KOPT-K1 (cell line): ENCODE data around the gene ARMC9.

ENCODE experiments used
- H3K27ac ChIP-seq: fragments of 200-600 bp; sonication (generic); 2 replicates; pipeline ENCODE4 v1.5.1; 2016; ENCODE audit warnings: antibody characterized with exemption, mild to moderate bottlenecking, low read depth, low read length; ENCODE audit not compliant: poor library complexity, severe bottlenecking
- H3K36me3 ChIP-seq: fragments of 200-600 bp; sonication (generic); 2 replicates; pipeline ENCODE4 v1.5.1; 2017; ENCODE audit warnings: antibody characterized with exemption, mild to moderate bottlenecking, low read length, moderate library complexity; ENCODE audit not compliant: insufficient read depth
- H3K9me3 ChIP-seq: fragments of 200-600 bp; sonication (generic); 2 replicates; pipeline ENCODE4 v1.5.1; 2017; ENCODE audit warnings: antibody characterized with exemption, low read length, mild to moderate bottlenecking; ENCODE audit not compliant: insufficient read depth, poor library complexity, severe bottlenecking

Gene ARMC9

GRCh38 chr2:231334981-231335380, 136.6 kb downstream of the ARMC9 start:
- no peaks in the 10 kb centered on the region for H3K9me3 ChIP-seq
- H3K27ac ChIP-seq = no peak overlapping the region
- H3K36me3 ChIP-seq = no peaks in the 10 kb centered on the region

- H3K27ac ChIP-seq = no peak overlapping the region
- H3K36me3 ChIP-seq = no peaks in the 10 kb centered on the region
- no peaks in the 10 kb centered on the region for H3K9me3 ChIP-seq
Observed at GRCh38 chr2:231335591-231335990, 137.2 kb downstream of the ARMC9 start.

GRCh38 chr2:231336236-231336635, 137.8 kb downstream of the ARMC9 start:
- no peaks in the 10 kb centered on the region for H3K9me3 ChIP-seq

GRCh38 chr2:231336700-231337099, 138.3 kb downstream of the ARMC9 start:
- Histone ChIP-seq H3K27ac (no peak overlapping the region), H3K9me3 (no peaks in the 10 kb centered on the region), H3K36me3 (no peaks in the 10 kb centered on the region)

More at GRCh38 chr2:231336236-231336635, 137.8 kb downstream of the ARMC9 start:
- H3K27ac ChIP-seq = no peak overlapping the region
- H3K36me3 ChIP-seq = no peaks in the 10 kb centered on the region

- Histone ChIP-seq H3K27ac (no peak overlapping the region), H3K36me3 (no peaks in the 10 kb centered on the region), H3K9me3 (no peaks in the 10 kb centered on the region)
Observed at GRCh38 chr2:231337807-231338759, 139.7 kb downstream of the ARMC9 start.

- Histone ChIP-seq H3K27ac (no peak overlapping the region), H3K36me3 (no peaks in the 10 kb centered on the region), H3K9me3 (no peaks in the 10 kb centered on the region)
Observed at GRCh38 chr2:231339316-231339715, 140.9 kb downstream of the ARMC9 start.

- H3K36me3 ChIP-seq = no peaks in the 10 kb centered on the region
- no peaks in the 10 kb centered on the region for H3K9me3 ChIP-seq
- H3K27ac ChIP-seq = no peak overlapping the region
Observed at GRCh38 chr2:231341100-231341499, 142.7 kb downstream of the ARMC9 start.

GRCh38 chr2:231342061-231342711, 143.8 kb downstream of the ARMC9 start:
- Histone ChIP-seq H3K27ac (no peak overlapping the region), H3K36me3 (no peaks in the 10 kb centered on the region), H3K9me3 (no peaks in the 10 kb centered on the region)

GRCh38 chr2:231343006-231343710, 144.7 kb downstream of the ARMC9 start:
- H3K27ac ChIP-seq = no peak overlapping the region
- H3K36me3 ChIP-seq = no peaks in the 10 kb centered on the region
- no peaks in the 10 kb centered on the region for H3K9me3 ChIP-seq

GRCh38 chr2:231343988-231344387, 145.6 kb downstream of the ARMC9 start:
- H3K36me3 ChIP-seq = no peaks in the 10 kb centered on the region
- H3K27ac ChIP-seq = no peak overlapping the region
- H3K9me3 ChIP-seq = no peaks in the 10 kb centered on the region

- Histone ChIP-seq H3K9me3 (no peaks in the 10 kb centered on the region), H3K27ac (no peak overlapping the region), H3K36me3 (no peaks in the 10 kb centered on the region)
Observed at GRCh38 chr2:231344851-231345250, 146.4 kb downstream of the ARMC9 start.

- Histone ChIP-seq H3K36me3 (no peaks in the 10 kb centered on the region), H3K27ac (no peak overlapping the region), H3K9me3 (no peaks in the 10 kb centered on the region)
Observed at GRCh38 chr2:231347081-231347480, 148.7 kb downstream of the ARMC9 start.

GRCh38 chr2:231347638-231348037, 149.2 kb downstream of the ARMC9 start:
- H3K27ac ChIP-seq = no peak overlapping the region
- no peaks in the 10 kb centered on the region for H3K36me3 ChIP-seq

GRCh38 chr2:231348173-231348572, 149.7 kb downstream of the ARMC9 start:
- no peak overlapping the region for H3K27ac ChIP-seq
- no peaks in the 10 kb centered on the region for H3K9me3 ChIP-seq
- no peaks in the 10 kb centered on the region for H3K36me3 ChIP-seq

More at GRCh38 chr2:231347638-231348037, 149.2 kb downstream of the ARMC9 start:
- no peaks in the 10 kb centered on the region for H3K9me3 ChIP-seq
